Measurements from ENCODE around the gene SFTPD. TPM values are rescaled to one million over a fixed set of nuclear protein-coding genes. Genes with fewer than 3 reads are reported as not detected.
"Not testable (repeated sequence)": the region's sequence is repeated elsewhere in the genome, so short reads cannot be mapped to it uniquely, and the experiment has no call there.

Gene SFTPD
- total RNA-seq, 1 donor from 2014 or later: 0.79 TPM

GRCh38 chr10:79890469-79890868 lies 58.4 kb downstream of the SFTPD start:
- FAIRE-seq (no peak), DNase-seq (ENCODE audit: low read depth) (no peak)
- H3K4me3 ChIP-seq (ENCODE audit: low read depth, low read length): no peak overlapping the region
- no peaks in the 10 kb centered on the region for H3K27me3 ChIP-seq (ENCODE audit: control insufficient read depth, insufficient read depth, low read length)
- TF ChIP-seq, protein P1, sequence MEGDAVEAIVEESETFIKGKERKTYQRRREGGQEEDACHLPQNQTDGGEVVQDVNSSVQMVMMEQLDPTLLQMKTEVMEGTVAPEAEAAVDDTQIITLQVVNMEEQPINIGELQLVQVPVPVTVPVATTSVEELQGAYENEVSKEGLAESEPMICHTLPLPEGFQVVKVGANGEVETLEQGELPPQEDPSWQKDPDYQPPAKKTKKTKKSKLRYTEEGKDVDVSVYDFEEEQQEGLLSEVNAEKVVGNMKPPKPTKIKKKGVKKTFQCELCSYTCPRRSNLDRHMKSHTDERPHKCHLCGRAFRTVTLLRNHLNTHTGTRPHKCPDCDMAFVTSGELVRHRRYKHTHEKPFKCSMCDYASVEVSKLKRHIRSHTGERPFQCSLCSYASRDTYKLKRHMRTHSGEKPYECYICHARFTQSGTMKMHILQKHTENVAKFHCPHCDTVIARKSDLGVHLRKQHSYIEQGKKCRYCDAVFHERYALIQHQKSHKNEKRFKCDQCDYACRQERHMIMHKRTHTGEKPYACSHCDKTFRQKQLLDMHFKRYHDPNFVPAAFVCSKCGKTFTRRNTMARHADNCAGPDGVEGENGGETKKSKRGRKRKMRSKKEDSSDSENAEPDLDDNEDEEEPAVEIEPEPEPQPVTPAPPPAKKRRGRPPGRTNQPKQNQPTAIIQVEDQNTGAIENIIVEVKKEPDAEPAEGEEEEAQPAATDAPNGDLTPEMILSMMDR (IDR thresholded peaks at IDR 0.05; ENCODE audit: insufficient read depth, low read length, severe bottlenecking): no peak
- H3K36me3 ChIP-seq (ENCODE audit: control insufficient read depth, insufficient read depth, low read length): no peaks in the 10 kb centered on the region

GRCh38 chr10:79888984-79889383 lies 59.9 kb downstream of the SFTPD start:
- not testable (repeated sequence) for FAIRE-seq; DNase-seq (ENCODE audit: low read depth); H3K4me3 ChIP-seq (ENCODE audit: low read depth, low read length); H3K36me3 ChIP-seq (ENCODE audit: control insufficient read depth, insufficient read depth, low read length); H3K27me3 ChIP-seq (ENCODE audit: control insufficient read depth, insufficient read depth, low read length)

Other genes starting within 250 kb of the SFTPD start
- gene NUTM2B, start 245.9 kb downstream of the SFTPD start, total RNA-seq: 0.26 and 1.0 TPM in 2 replicates
- gene NUTM2E, start 122.4 kb downstream of the SFTPD start, total RNA-seq: 0.13 TPM in 1 of 2 replicates, not detected in the other
- gene TMEM254, start 129.6 kb upstream of the SFTPD start, total RNA-seq: 7.1 and 21.1 TPM in 2 replicates
- gene PLAC9, start 183.6 kb upstream of the SFTPD start, total RNA-seq: 0.13 TPM in 1 of 2 replicates, not detected in the other